K562 (cell line): Measurements from ENCODE around the gene UBR4. TPM values are rescaled to one million over a fixed set of nuclear protein-coding genes. Genes with fewer than 3 reads are reported as not detected.
A peak's percentile ranks its signal among the peaks of the same experiment; 100 is the strongest.

Experiments used
- ARHGAP35 ChIP-seq: fragments of 450-650 bp; IDR thresholded peaks from 2 replicates; pipeline ENCODE4 v1.6.1; 2018; ENCODE audit not compliant: partially characterized antibody
- CC2D1A ChIP-seq: fragments of 450-650 bp; IDR thresholded peaks from 2 replicates; pipeline ENCODE4 v1.6.1; 2017; ENCODE audit warnings: mild to moderate bottlenecking
- CHD1 ChIP-seq: fragments of 200-600 bp; sonication (generic); IDR thresholded peaks from one replicate; pipeline ENCODE4 v1.6.1; 2012; ENCODE audit warnings: mild to moderate bottlenecking, moderate library complexity, low read length, inconsistent platforms
- CHD7 ChIP-seq: fragments of 200-600 bp; sonication (generic); IDR thresholded peaks from one replicate; pipeline ENCODE4 v1.6.1; 2012; ENCODE audit warnings: mild to moderate bottlenecking, low read depth, low read length, inconsistent platforms
- CREM ChIP-seq: IDR thresholded peaks from 2 replicates; pipeline ENCODE4 v1.6.1; 2014; ENCODE audit warnings: antibody characterized with exemption, low read depth
- CTBP1 ChIP-seq: fragments of 450-650 bp; IDR thresholded peaks from 2 replicates; pipeline ENCODE4 v1.6.1; 2016; ENCODE audit warnings: borderline replicate concordance
- FOXJ2 ChIP-seq: fragments of 200-800 bp; sonication (Bioruptor generic); IDR thresholded peaks from 2 replicates; pipeline ENCODE4 v1.6.1; 2016; ENCODE audit warnings: missing genetic modification characterization, missing compliant biosample characterization
- FOXM1 ChIP-seq, 2 experiments: fragments of 450-650 bp in 1 of 2; sonication (generic) in 1 of 2; formaldehyde crosslinking in 1 of 2; IDR thresholded peaks; 2 replicates each; pipeline versions ENCODE4 v1.6.1 to v1.9.0; 2017 to 2022; ENCODE audit warnings: low read depth in 2 of 2, mild to moderate bottlenecking in 2 of 2, missing genetic modification reagents in 1 of 2, moderate library complexity in 1 of 2
- HOXB6 ChIP-seq: fragments of 250-450 bp; sonication (Bioruptor Pico); IDR thresholded peaks from 2 replicates; pipeline ENCODE4 v1.5.1; 2022; ENCODE audit warnings: mild to moderate bottlenecking, borderline replicate concordance
- JUND ChIP-seq, 2 experiments: IDR thresholded peaks; 2 replicates in 1 of 2; 3 replicates in 1 of 2; pipeline ENCODE4 v1.6.1; 2011; ENCODE audit warnings: borderline replicate concordance in 2 of 2, low read depth in 2 of 2, low read length in 2 of 2, improper control_type of control experiment in 1 of 2, missing biosample characterization in 1 of 2, missing genetic modification characterization in 1 of 2, missing genetic modification reagents in 1 of 2
- PHB2 ChIP-seq: fragments of 450-650 bp; IDR thresholded peaks from 2 replicates; pipeline ENCODE4 v1.6.1; 2017; ENCODE audit warnings: low read depth
- RBM17 ChIP-seq: fragments of 200-400 bp; formaldehyde crosslinking; IDR thresholded peaks from 2 replicates; pipeline ENCODE4 v1.6.1; 2017; ENCODE audit warnings: low read depth, mild to moderate bottlenecking, low read length, borderline replicate concordance
- SNAPC5 ChIP-seq: fragments of 250-450 bp; sonication (Bioruptor Pico); IDR thresholded peaks from 2 replicates; pipeline ENCODE4 v1.8.0; 2021; ENCODE audit warnings: moderate library complexity, mild to moderate bottlenecking, inconsistent platforms
- TCFL5 ChIP-seq: fragments of 250-450 bp; sonication (Bioruptor Pico); conservative IDR thresholded peaks from 2 replicates; pipeline ENCODE4 v1.6.1; 2021; ENCODE audit warnings: mild to moderate bottlenecking, moderate library complexity, matching md5 sums
- ZC3H8 ChIP-seq: fragments of 450-650 bp; IDR thresholded peaks from 2 replicates; pipeline ENCODE4 v1.6.1; 2017
- ZFX ChIP-seq: sonication (generic); formaldehyde crosslinking; IDR thresholded peaks from 2 replicates; pipeline ENCODE4 v1.8.0; 2022; ENCODE audit warnings: mild to moderate bottlenecking, missing genetic modification reagents, moderate library complexity
- ZNF143 ChIP-seq: sonication (generic); formaldehyde crosslinking; IDR thresholded peaks from 2 replicates; pipeline ENCODE4 v1.9.0; 2022; ENCODE audit warnings: mild to moderate bottlenecking, missing genetic modification reagents
- ZNF146 ChIP-seq: IDR thresholded peaks from one replicate; pipeline ENCODE4 v1.6.1; 2018; ENCODE audit warnings: missing compliant biosample characterization; ENCODE audit not compliant: unreplicated experiment
- ZNF444 ChIP-seq: fragments of 250-450 bp; sonication (Bioruptor Pico); IDR thresholded peaks from 2 replicates; pipeline ENCODE4 v1.4.0; 2020; ENCODE audit warnings: mild to moderate bottlenecking, moderate library complexity
- polyA plus RNA-seq, 8 experiments: library from polyadenylated mRNA; depleted of rRNA in 4 of 8; stranded (reverse) in 5 of 8; unstranded in 3 of 8; fragments of >200 nt; fragmentation: Nextera tagmentation in 2 of 8; fragmentation: Illumina TruSeq in 1 of 8; extraction: Ambion mirVana in 2 of 8; extraction: Trizol in 1 of 8; gene quantifications; 2 replicates each; pipeline versions ENCODE4 v1.2.1 to v1.2.3, GENCODE V29; 2011 to 2014; ENCODE audit warnings: inconsistent platforms in 1 of 8, missing spikeins in 1 of 8
- total RNA-seq, 7 experiments: library from RNA; depleted of rRNA in 6 of 7; stranded (reverse); fragments of >200 nt in 6 of 7; fragmentation: Illumina TruSeq in 2 of 7; extraction: Trizol in 2 of 7; gene quantifications; 2 replicates each; pipeline versions ENCODE4 v1.2.1 to v1.2.3, GENCODE V29; 2011 to 2021; ENCODE audit warnings: low replicate concordance in 1 of 7

The UBR4 gene
- total and polyA plus RNA-seq, 9 of the 15 experiments (the other 6 are each of a cell fraction or from before 2014, with no cell fraction given): 55.4 to 277 (median 123) TPM

GRCh38 chr1:19113697-19114092 lies 96.4 kb downstream of the UBR4 start (continued):
- TF ChIP-seq CC2D1A (no peak), FOXJ2 (tag) (no peak), ZFX (CRISPR knock-in tag) (no peak), ZNF146 (CRISPR knock-in tag) (no peak), SNAPC5 (CRISPR knock-in tag) (no peak), CTBP1 (peak; percentile 34; the same call in 1 of the 2 replicates), TCFL5 (CRISPR knock-in tag) (no peak), ZC3H8 (no peak), JUND (IDR thresholded peaks at IDR 0.05; ENCODE audit: borderline replicate concordance, low read depth, low read length) (no peak), JUND (tag; IDR thresholded peaks at IDR 0.05; ENCODE audit: borderline replicate concordance, low read depth, low read length) (0 out of 3 replicates have a peak, but pooled peaks have one; percentile 3), CHD1 (no peak), PHB2 (no peak), ARHGAP35 (no peak), ZNF444 (CRISPR knock-in tag) (no peak), FOXM1 (IDR thresholded peaks at IDR 0.05; ENCODE audit: low read depth) (no peak), FOXM1 (CRISPR knock-in tag; IDR thresholded peaks at IDR 0.05; ENCODE audit: low read depth) (no peak), HOXB6 (CRISPR knock-in tag) (no peak), RBM17 (no peak), CHD7 (no peak), CREM (0 out of 2 replicates have a peak, but pooled peaks have one; percentile 32), ZNF143 (no peak)
